ENCODE measurements around the gene DISC1.

DISC1 gene

GRCh38 chr1:231693361-231694074, 66.9 kb downstream of the DISC1 start:
- FAIRE-seq (no peak), DNase-seq (ENCODE audit: insufficient read length, low spot score) (no peak)

GRCh38 chr1:231694075-231694431, 67.5 kb downstream of the DISC1 start:
- FAIRE-seq (no peak), DNase-seq (ENCODE audit: insufficient read length, low spot score) (no peak)

GRCh38 chr1:231694465-231695077, 68.0 kb downstream of the DISC1 start:
- FAIRE-seq (no peak), DNase-seq (ENCODE audit: insufficient read length, low spot score) (no peak)

- FAIRE-seq (peak; percentile 63), DNase-seq (ENCODE audit: insufficient read length, low spot score) (no peak)
These were observed 69.1 kb downstream of the DISC1 start for GRCh38 chr1:231695439-231696255.

GRCh38 chr1:231699784-231700183, 73.2 kb downstream of the DISC1 start:
- FAIRE-seq (no peak), DNase-seq (ENCODE audit: insufficient read length, low spot score) (no peak)

GRCh38 chr1:231701306-231701705, 74.7 kb downstream of the DISC1 start:
- DNase-seq (ENCODE audit: insufficient read length, low spot score) (no peak), FAIRE-seq (no peak)

GRCh38 chr1:231702331-231702730, 75.7 kb downstream of the DISC1 start:
- DNase-seq (ENCODE audit: insufficient read length, low spot score) (no peak), FAIRE-seq (no peak)

- peak; percentile 9 for FAIRE-seq
- DNase-seq (ENCODE audit: insufficient read length, low spot score), result no peak
These were observed 76.2 kb downstream of the DISC1 start for GRCh38 chr1:231702804-231703203.

- FAIRE-seq (no peak), DNase-seq (ENCODE audit: insufficient read length, low spot score) (no peak)
These were observed 79.5 kb downstream of the DISC1 start for GRCh38 chr1:231705806-231706760.

GRCh38 chr1:231706934-231707333, 80.3 kb downstream of the DISC1 start:
- FAIRE-seq, result no peak

GRCh38 chr1:231707407-231707806, 80.8 kb downstream of the DISC1 start:
- FAIRE-seq (no peak), DNase-seq (ENCODE audit: insufficient read length, low spot score) (no peak)

More at GRCh38 chr1:231706934-231707333, 80.3 kb downstream of the DISC1 start:
- no peak for DNase-seq (ENCODE audit: insufficient read length, low spot score)

GRCh38 chr1:231708394-231708793, 81.8 kb downstream of the DISC1 start:
- no peak for FAIRE-seq
- no peak for DNase-seq (ENCODE audit: insufficient read length, low spot score)

- DNase-seq (ENCODE audit: insufficient read length, low spot score) (no peak), FAIRE-seq (no peak)
These were observed 87.8 kb downstream of the DISC1 start for GRCh38 chr1:231714440-231714839.

GRCh38 chr1:231715816-231716722, 89.5 kb downstream of the DISC1 start:
- DNase-seq (ENCODE audit: insufficient read length, low spot score) (no peak), FAIRE-seq (no peak)

- DNase-seq (ENCODE audit: insufficient read length, low spot score) (no peak), FAIRE-seq (no peak)
These were observed 90.3 kb downstream of the DISC1 start for GRCh38 chr1:231716879-231717278.

- FAIRE-seq (peak; percentile 20), DNase-seq (ENCODE audit: insufficient read length, low spot score) (no peak)
These were observed 93.0 kb downstream of the DISC1 start for GRCh38 chr1:231719485-231720183.

GRCh38 chr1:231720652-231721325, 94.2 kb downstream of the DISC1 start:
- DNase-seq (ENCODE audit: insufficient read length, low spot score) (no peak), FAIRE-seq (peak; percentile 16)

- no peak for FAIRE-seq
These were observed 94.8 kb downstream of the DISC1 start for GRCh38 chr1:231721436-231721835.

More at GRCh38 chr1:231721436-231721835, 94.8 kb downstream of the DISC1 start:
- DNase-seq (ENCODE audit: insufficient read length, low spot score), result no peak

Measured in HTR-8/SVneo (cell line).